T-helper 1 cell treated with Interleukin-12 subunit alpha and Interleukin-12 subunit beta and Interleukin-4 antibody, amounts not matched to agents 30 μg/mL and 1 μg/mL, for 36 hours (primary cell): Measurements from ENCODE around the gene APC2.
"Not testable (repeated sequence)": the region's sequence is repeated elsewhere in the genome, so short reads cannot be mapped to it uniquely, and the experiment has no call there.

Source experiments
- H3K27ac Mint-ChIP-seq: one replicate; pipeline ENCODE4 v1.8.0; 2021; ENCODE audit warnings: mild to moderate bottlenecking, mixed read lengths
- H3K27me3 Mint-ChIP-seq: one replicate; pipeline ENCODE4 v1.8.0; 2021; ENCODE audit warnings: low read depth, mixed read lengths
- H3K36me3 Mint-ChIP-seq: one replicate; pipeline ENCODE4 v1.8.0; 2021; ENCODE audit warnings: low read depth, mixed read lengths
- H3K4me1 Mint-ChIP-seq: one replicate; pipeline ENCODE4 v1.8.0; 2021; ENCODE audit warnings: low read depth, mixed read lengths
- H3K4me3 Mint-ChIP-seq: one replicate; pipeline ENCODE4 v1.8.0; 2021; ENCODE audit warnings: mild to moderate bottlenecking, moderate library complexity, mixed read lengths
- H3K9me3 Mint-ChIP-seq: one replicate; pipeline ENCODE4 v1.8.0; 2021; ENCODE audit warnings: mixed read lengths

Gene APC2

DNA sequence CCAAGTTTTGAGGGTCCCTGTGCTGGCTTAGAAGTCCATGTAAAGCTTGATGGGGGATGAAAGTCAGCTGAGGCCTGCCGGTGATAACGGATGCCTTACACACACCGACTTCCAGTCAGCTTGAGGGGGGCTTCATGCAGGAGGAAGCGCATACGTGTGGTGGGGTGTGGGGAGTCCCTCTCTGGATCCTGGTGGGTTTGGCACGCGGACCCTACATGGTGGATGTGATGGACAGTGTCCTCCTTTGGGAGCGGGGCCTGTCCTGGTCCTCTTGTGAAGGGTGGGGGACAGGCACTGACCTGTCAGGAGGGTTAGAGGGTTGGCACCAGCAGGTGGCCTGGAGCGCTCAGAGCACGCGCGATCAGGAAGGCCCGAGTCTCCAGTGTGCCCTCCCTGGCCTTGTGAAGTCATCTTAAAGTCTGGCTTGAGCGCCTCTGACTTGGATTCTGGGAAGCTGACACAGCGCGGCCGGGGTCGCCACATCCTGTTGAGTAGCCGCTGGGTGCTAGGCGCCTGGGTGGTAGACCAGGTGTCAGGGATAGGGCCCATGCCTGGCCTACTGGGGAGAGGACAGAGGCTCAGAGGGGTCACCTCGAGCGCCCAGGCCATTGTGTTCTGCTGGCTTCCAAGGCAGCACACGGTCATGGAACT is 39.7 kb upstream of the APC2 start:
- Mint-ChIP-seq H3K9me3 (no peaks in the 10 kb centered on the region), H3K4me1 (peaks cover 31% of the 10 kb centered on the region), H3K36me3 (peaks cover 15% of the 10 kb centered on the region), H3K4me3 (peak overlapping the region; percentile 96), H3K27ac (peak overlapping the region; percentile 45), H3K27me3 (no peaks in the 10 kb centered on the region)

GRCh38 chr19:1410789-1411188 is 39.1 kb upstream of the APC2 start:
- H3K27ac Mint-ChIP-seq = peak overlapping the region; percentile 20
- peaks cover 32% of the 10 kb centered on the region for H3K4me1 Mint-ChIP-seq
- H3K4me3 Mint-ChIP-seq = peak overlapping the region; percentile 43
- H3K9me3 Mint-ChIP-seq = no peaks in the 10 kb centered on the region
- H3K36me3 Mint-ChIP-seq = peaks cover 15% of the 10 kb centered on the region
- no peaks in the 10 kb centered on the region for H3K27me3 Mint-ChIP-seq

DNA sequence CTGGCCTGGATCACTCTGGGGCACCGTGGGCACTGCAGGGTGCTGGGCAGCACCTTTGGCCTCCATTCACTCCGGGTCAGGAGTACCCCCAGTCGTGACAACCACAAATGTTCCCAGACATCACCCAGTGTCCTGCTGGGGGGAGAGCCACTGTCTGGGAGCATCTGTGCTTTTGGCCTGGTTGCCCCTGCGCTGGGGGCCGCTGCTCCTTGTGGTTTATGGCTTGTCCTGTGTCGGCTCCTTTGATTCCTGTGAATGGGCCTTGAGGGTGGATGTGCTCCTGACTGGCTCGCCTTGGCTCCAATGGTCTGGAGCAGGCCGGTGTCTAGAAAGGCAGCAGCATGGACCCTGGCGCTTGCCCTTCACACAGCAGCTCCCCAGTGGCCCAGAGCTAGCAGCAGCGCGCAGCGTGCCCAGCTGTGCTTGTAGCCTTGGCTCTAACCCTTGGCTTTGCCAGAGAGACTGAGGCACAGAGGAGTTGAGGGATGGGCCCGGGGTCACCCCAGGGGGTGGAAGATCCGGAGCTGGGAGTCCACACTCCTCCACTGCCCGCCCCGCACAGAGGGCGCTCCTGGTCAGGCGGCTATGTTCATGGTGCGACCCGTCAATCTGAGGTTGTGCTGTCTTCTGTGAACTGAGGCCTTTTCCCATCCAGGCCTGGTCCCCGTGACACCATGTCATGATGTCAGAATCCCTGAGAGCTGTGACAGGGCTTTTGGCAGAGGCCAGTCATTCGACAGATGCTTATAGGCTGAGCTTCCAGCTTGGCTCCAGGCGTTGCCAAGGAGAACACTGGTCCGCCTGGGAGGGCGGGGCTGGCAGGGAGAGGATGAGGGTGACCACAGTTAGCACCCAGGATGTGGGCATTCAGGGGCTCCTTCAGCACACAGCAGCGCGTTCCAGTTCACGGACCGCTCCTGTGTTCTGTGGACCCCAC is 38.4 kb upstream of the APC2 start:
- peak overlapping the region; percentile 43 for H3K4me3 Mint-ChIP-seq
- H3K36me3 Mint-ChIP-seq = peaks cover 15% of the 10 kb centered on the region
- no peaks in the 10 kb centered on the region for H3K27me3 Mint-ChIP-seq
- peak overlapping the region; percentile 55 for H3K27ac Mint-ChIP-seq
- peaks cover 31% of the 10 kb centered on the region for H3K4me1 Mint-ChIP-seq
- H3K9me3 Mint-ChIP-seq = no peaks in the 10 kb centered on the region

DNA sequence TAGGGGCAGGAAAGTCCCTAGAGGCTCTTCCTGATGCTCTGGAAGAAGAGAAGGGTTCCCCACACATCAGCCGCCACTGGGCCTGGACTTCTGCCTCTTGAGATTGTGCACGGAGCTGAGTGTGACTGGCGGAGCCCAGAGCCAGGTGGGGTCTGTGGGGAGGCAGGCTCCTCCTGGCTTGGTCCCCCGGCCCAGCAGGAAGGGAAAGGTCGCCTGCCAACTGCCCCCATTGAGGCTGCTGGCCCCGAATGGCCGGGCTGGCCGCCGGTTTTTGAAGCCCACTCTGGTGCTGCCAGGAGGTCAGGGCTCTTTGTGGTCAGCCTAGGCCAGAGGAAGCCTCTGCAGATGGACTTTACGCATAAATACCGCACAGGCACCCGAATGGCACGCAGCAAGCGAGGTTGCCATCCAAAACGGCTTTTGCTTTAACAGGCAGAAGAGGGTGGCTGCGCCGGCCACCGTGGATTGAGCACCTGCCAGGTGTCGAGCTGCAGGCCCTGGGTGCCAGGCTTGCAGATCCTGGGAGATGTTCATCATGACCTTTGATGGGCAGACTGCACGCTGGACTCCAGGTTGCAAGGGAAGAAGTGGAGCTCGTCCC is 37.5 kb upstream of the APC2 start:
- no peak overlapping the region for H3K27ac Mint-ChIP-seq
- H3K9me3 Mint-ChIP-seq = no peaks in the 10 kb centered on the region
- no peak overlapping the region for H3K4me3 Mint-ChIP-seq
- peaks cover 18% of the 10 kb centered on the region for H3K36me3 Mint-ChIP-seq
- H3K4me1 Mint-ChIP-seq = peaks cover 28% of the 10 kb centered on the region
- no peaks in the 10 kb centered on the region for H3K27me3 Mint-ChIP-seq

DNA sequence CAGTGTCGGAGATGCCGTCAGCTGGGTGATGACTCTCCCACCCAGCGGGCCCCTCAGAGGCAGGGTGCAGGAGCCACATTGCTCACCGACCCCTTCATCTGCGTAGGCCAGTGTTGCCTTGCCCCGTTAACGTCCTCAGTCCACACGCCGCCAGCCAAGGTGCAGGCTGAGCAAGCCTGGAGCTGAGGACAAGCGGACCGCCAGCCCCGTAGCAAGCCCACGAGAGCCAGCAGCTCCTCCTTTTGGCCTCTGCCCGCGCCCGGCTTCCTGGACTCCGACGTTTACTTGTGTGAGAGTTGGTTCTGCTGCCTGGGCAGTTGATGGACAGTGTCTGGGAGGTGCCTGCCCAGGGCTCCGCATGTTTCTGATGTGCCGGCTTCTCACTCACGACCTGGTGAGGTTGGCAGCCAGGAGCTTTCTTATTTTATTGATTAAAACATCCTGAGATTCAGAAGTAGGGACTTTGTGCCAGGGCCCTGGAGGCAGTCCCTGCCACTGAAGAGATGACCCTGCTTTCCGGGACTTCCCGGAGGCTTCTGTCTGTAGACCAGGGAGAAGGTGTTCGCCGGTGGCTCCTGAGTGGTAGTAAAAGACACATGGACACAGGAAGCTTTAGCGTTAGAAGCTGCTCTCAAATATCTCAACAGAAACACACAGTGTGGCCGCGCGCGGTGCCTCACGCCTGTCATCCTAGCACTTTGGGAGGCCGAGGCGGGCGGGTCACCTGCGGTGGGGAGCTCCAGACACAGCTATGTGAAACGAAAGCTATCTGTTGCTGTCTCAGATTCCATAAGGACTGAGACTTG is 36.7 kb upstream of the APC2 start:
- no peaks in the 10 kb centered on the region for H3K9me3 Mint-ChIP-seq
- H3K4me1 Mint-ChIP-seq = peaks cover 28% of the 10 kb centered on the region
- peaks cover 21% of the 10 kb centered on the region for H3K36me3 Mint-ChIP-seq
- H3K4me3 Mint-ChIP-seq = no peak overlapping the region
- no peak overlapping the region for H3K27ac Mint-ChIP-seq
- no peaks in the 10 kb centered on the region for H3K27me3 Mint-ChIP-seq

GRCh38 chr19:1416014-1416841 is 33.7 kb upstream of the APC2 start:
- Mint-ChIP-seq H3K4me3 (no peak overlapping the region), H3K9me3 (no peaks in the 10 kb centered on the region), H3K27ac (no peak overlapping the region), H3K4me1 (peaks cover 7% of the 10 kb centered on the region), H3K36me3 (peaks cover 18% of the 10 kb centered on the region), H3K27me3 (no peaks in the 10 kb centered on the region)

DNA sequence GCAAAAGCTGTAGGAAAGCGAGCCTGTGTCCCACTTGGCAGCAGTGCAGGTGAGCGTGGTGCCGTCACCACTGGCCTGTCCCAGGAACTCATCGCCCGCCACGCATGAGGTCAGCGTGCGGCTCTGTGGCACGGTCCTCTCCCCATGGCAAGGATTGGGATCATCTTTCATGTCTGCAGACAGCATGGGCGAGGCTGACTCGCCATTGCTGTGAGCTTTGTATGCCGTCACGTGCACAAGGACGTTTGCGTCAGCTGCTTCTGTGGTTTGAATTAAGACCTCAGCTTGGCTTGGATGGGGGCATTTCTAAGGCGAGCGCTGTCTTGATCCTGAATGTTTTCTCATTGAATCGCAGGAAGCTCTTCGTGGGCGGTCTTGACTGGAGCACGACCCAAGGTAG is 32.8 kb upstream of the APC2 start:
- Mint-ChIP-seq H3K9me3 (no peaks in the 10 kb centered on the region), H3K4me3 (no peak overlapping the region), H3K27ac (no peak overlapping the region), H3K4me1 (peaks cover 3% of the 10 kb centered on the region), H3K27me3 (no peaks in the 10 kb centered on the region), H3K36me3 (peaks cover 18% of the 10 kb centered on the region)

- peaks cover 3% of the 10 kb centered on the region for H3K4me1 Mint-ChIP-seq
- H3K9me3 Mint-ChIP-seq = no peaks in the 10 kb centered on the region
- peaks cover 26% of the 10 kb centered on the region for H3K36me3 Mint-ChIP-seq
These were observed 32.0 kb upstream of the APC2 start for GRCh38 chr19:1417681-1418495.

GRCh38 chr19:1418496-1418775 is 31.5 kb upstream of the APC2 start:
- Mint-ChIP-seq H3K4me1 (peaks cover 6% of the 10 kb centered on the region), H3K27ac (no peak overlapping the region), H3K4me3 (no peak overlapping the region), H3K27me3 (no peaks in the 10 kb centered on the region), H3K36me3 (peaks cover 30% of the 10 kb centered on the region), H3K9me3 (no peaks in the 10 kb centered on the region)

More at GRCh38 chr19:1417681-1418495, 32.0 kb upstream of the APC2 start:
- no peak overlapping the region for H3K4me3 Mint-ChIP-seq
- no peaks in the 10 kb centered on the region for H3K27me3 Mint-ChIP-seq
- no peak overlapping the region for H3K27ac Mint-ChIP-seq

- H3K4me1 Mint-ChIP-seq = peaks cover 6% of the 10 kb centered on the region
- no peaks in the 10 kb centered on the region for H3K9me3 Mint-ChIP-seq
- no peak overlapping the region for H3K27ac Mint-ChIP-seq
- H3K27me3 Mint-ChIP-seq = no peaks in the 10 kb centered on the region
- no peak overlapping the region for H3K4me3 Mint-ChIP-seq
- peaks cover 33% of the 10 kb centered on the region for H3K36me3 Mint-ChIP-seq
These were observed 30.8 kb upstream of the APC2 start for GRCh38 chr19:1418951-1419738.

- H3K4me1 Mint-ChIP-seq, H3K4me3 Mint-ChIP-seq, H3K27me3 Mint-ChIP-seq, H3K27ac Mint-ChIP-seq, H3K9me3 Mint-ChIP-seq: not testable (repeated sequence)
- peaks cover 31% of the 10 kb centered on the region for H3K36me3 Mint-ChIP-seq
These were observed 29.8 kb upstream of the APC2 start for GRCh38 chr19:1420085-1420484.

DNA sequence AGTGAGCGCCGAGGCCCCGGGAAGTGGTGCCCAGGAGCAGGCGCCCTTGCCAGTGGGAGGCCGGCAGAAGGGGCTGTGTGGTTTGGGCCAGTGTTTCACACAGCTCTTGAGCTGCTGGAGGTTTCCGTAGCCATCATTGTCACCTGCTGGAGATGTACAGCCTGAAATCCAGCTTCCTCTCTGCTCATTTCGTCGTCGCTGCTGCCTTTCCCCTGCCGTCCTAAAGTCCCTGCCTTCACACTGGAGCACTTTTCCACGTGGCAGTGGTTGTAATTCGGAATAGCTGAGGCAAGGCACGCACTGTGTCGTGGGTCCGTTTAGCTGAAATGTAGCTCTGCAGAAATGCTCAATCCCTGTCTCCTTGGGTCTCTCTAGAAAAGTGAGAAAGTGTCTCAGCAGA is 29.3 kb upstream of the APC2 start:
- Mint-ChIP-seq H3K36me3 (peaks cover 30% of the 10 kb centered on the region), H3K4me1 (peaks cover 6% of the 10 kb centered on the region), H3K27me3 (no peaks in the 10 kb centered on the region)

More for the DNA sequence above, 29.3 kb upstream of the APC2 start:
- Mint-ChIP-seq H3K27ac (no peak overlapping the region), H3K4me3 (no peak overlapping the region), H3K9me3 (no peaks in the 10 kb centered on the region)
